Left colon (tissue), 2 donors: ENCODE measurements around the gene ANK2. TPM values are rescaled to one million over a fixed set of nuclear protein-coding genes. Genes with fewer than 3 reads are reported as not detected.

Experiments used
- ATAC-seq: fragments of 200-7000 bp; cut with Tn5 transposase; one replicate; pipeline ENCODE4 v1.9.1; 2020; ENCODE audit warnings: mild to moderate bottlenecking, moderate library complexity
- DNase-seq, 2 donors: peaks; one replicate each; pipeline ENCODE4 v3.0.0-alpha.2; 2020
- intact Hi-C, 2 donors: fragments of 100-400 bp; cut with DNase I in 1 of 2; cut with micrococcal nuclease in 1 of 2; formaldehyde crosslinking; loops; one replicate each; pipeline versions ENCODE4 v1.11.2 to v1.14.0; 2022; cut with DNase I, micrococcal nuclease
- total RNA-seq, 2 donors: library from RNA; stranded (reverse); fragmentation: NEBNext Ultra II Directional; extraction: Animal tissue kit (Norgen Biotek cat#: 25700); gene quantifications; one replicate each; pipeline ENCODE4 v1.2.1, GENCODE V29; 2021
- donor health status: DM: no; HTN: no; CAD: no.
- donor health status: DM: yes; HTN: yes; CAD: no.

The ANK2 gene
- total RNA-seq, 2 donors from 2014 or later, result 7.4 to 15.1 TPM

- DNase-seq (no peak), ATAC-seq (no peak)
- intact Hi-C loops, result no loop called here
Observed at GRCh38 chr4:113347245-113347644, 297.8 kb downstream of the ANK2 start.

GRCh38 chr4:113349430-113349829 lies 300.0 kb downstream of the ANK2 start:
- ATAC-seq (no peak), DNase-seq (no peak)
- intact Hi-C loops, result no loop called here

- ATAC-seq (no peak), DNase-seq (no peak)
- intact Hi-C loops, result no loop called here
Observed at GRCh38 chr4:113350576-113350975, 301.1 kb downstream of the ANK2 start.

- intact Hi-C loops, result no loop called here
- ATAC-seq (no peak), DNase-seq (no peak)
Observed at GRCh38 chr4:113355550-113356371, 306.3 kb downstream of the ANK2 start.

GRCh38 chr4:113356453-113356852 lies 307.0 kb downstream of the ANK2 start:
- no peak for ATAC-seq
- intact Hi-C loops, result no loop called here
- no peak for DNase-seq

- ATAC-seq (no peak), DNase-seq (no peak)
- intact Hi-C loops, result no loop called here
Observed at GRCh38 chr4:113358784-113359183, 309.3 kb downstream of the ANK2 start.

GRCh38 chr4:113365377-113365776 lies 315.9 kb downstream of the ANK2 start:
- DNase-seq, result no peak
- intact Hi-C loops, result no loop called here
- ATAC-seq, result no peak

- no peak for DNase-seq
- intact Hi-C loops, result no loop called here
- no peak for ATAC-seq
Observed at GRCh38 chr4:113368056-113368455, 318.6 kb downstream of the ANK2 start.

GRCh38 chr4:113371111-113371510 lies 321.7 kb downstream of the ANK2 start:
- ATAC-seq (no peak), DNase-seq (no peak)
- intact Hi-C loops, result no loop called here

- DNase-seq (no peak), ATAC-seq (no peak)
- intact Hi-C loops, result no loop called here
Observed at GRCh38 chr4:113375964-113376666, 326.7 kb downstream of the ANK2 start.

- ATAC-seq, result no peak
- no peak for DNase-seq
- intact Hi-C loops, result no loop called here
Observed at GRCh38 chr4:113378836-113379235, 329.4 kb downstream of the ANK2 start.

GRCh38 chr4:113382704-113383103 lies 333.3 kb downstream of the ANK2 start:
- ATAC-seq (no peak), DNase-seq (no peak)
- intact Hi-C loops, result no loop called here

- ATAC-seq (no peak), DNase-seq (no peak)
- intact Hi-C loops, result no loop called here
Observed at GRCh38 chr4:113383111-113383785, 333.8 kb downstream of the ANK2 start.

GRCh38 chr4:113384600-113384999 lies 335.1 kb downstream of the ANK2 start:
- intact Hi-C loops, result no loop called here
- DNase-seq (no peak), ATAC-seq (no peak)

GRCh38 chr4:113385281-113385899 lies 335.9 kb downstream of the ANK2 start:
- DNase-seq (no peak), ATAC-seq (no peak)
- intact Hi-C loops, result no loop called here

- DNase-seq (no peak), ATAC-seq (no peak)
- intact Hi-C loops, result no loop called here
Observed at GRCh38 chr4:113389160-113389559, 339.7 kb downstream of the ANK2 start.

GRCh38 chr4:113390850-113391249 lies 341.4 kb downstream of the ANK2 start:
- DNase-seq (no peak), ATAC-seq (no peak)
- intact Hi-C loops, result loop anchor here in 1 of 2 donors (10.0 kb wide), 2 partner anchors 684 to 984 kb away; no protein-coding TSS in a partner anchor

- intact Hi-C loops, result loop anchor here in 1 of 2 donors (10.0 kb wide), 2 partner anchors 681 to 981 kb away; no protein-coding TSS in a partner anchor
- no peak for ATAC-seq
- no peak for DNase-seq
Observed at GRCh38 chr4:113394108-113394729, 344.8 kb downstream of the ANK2 start.
